Measurements from ENCODE around the gene EMC8.

Gene EMC8

GRCh38 chr16:85780281-85780680 lies 19.1 kb downstream of the EMC8 start:
- ChIA-PET POLR2A (no interaction called here), CTCF (no interaction called here)
- no peak for DNase-seq (ENCODE audit: extremely low spot score)
- TF ChIP-seq ARNT (IDR thresholded peaks at IDR 0.05): no peak
- no peak for TF ChIP-seq SP1 (IDR thresholded peaks at IDR 0.05)
- TF ChIP-seq HDGF (IDR thresholded peaks at IDR 0.05; ENCODE audit: borderline replicate concordance): no peak
- TF ChIP-seq CTBP1 (IDR thresholded peaks at IDR 0.05; ENCODE audit: borderline replicate concordance): no peak
- no peak for TF ChIP-seq SUZ12 (IDR thresholded peaks at IDR 0.05)
- no peak for TF ChIP-seq PKNOX1 (IDR thresholded peaks at IDR 0.05)
- no peak for TF ChIP-seq FOXA1 (IDR thresholded peaks at IDR 0.05)
- TF ChIP-seq BHLHE40 (IDR thresholded peaks at IDR 0.05; ENCODE audit: borderline replicate concordance): no peak
- no peak for TF ChIP-seq L3MBTL2 (conservative IDR thresholded peaks at IDR 0.05)
- TF ChIP-seq ELF4 (IDR thresholded peaks at IDR 0.05): no peak
- TF ChIP-seq LEF1 (IDR thresholded peaks at IDR 0.05; ENCODE audit: borderline replicate concordance): no peak
- TF ChIP-seq FOXM1 (IDR thresholded peaks at IDR 0.05; ENCODE audit: borderline replicate concordance): no peak
- no peak for TF ChIP-seq ZNF384 (IDR thresholded peaks at IDR 0.05)
- no peak for TF ChIP-seq FOXK2 (IDR thresholded peaks at IDR 0.05)
- TF ChIP-seq NFRKB (IDR thresholded peaks at IDR 0.05): no peak

- TF ChIP-seq NFRKB (IDR thresholded peaks at IDR 0.05): no peak
- no peak for TF ChIP-seq ZNF384 (IDR thresholded peaks at IDR 0.05)
- no peak for TF ChIP-seq FOXA1 (IDR thresholded peaks at IDR 0.05)
- TF ChIP-seq LEF1 (IDR thresholded peaks at IDR 0.05; ENCODE audit: borderline replicate concordance): no peak
- no peak for TF ChIP-seq HDGF (IDR thresholded peaks at IDR 0.05; ENCODE audit: borderline replicate concordance)
- TF ChIP-seq SP1 (IDR thresholded peaks at IDR 0.05): no peak
- no peak for TF ChIP-seq TARDBP (IDR thresholded peaks at IDR 0.05)
- no peak for TF ChIP-seq SUZ12 (IDR thresholded peaks at IDR 0.05)
- POLR2A ChIA-PET: no interaction called here
- no peak for DNase-seq (ENCODE audit: extremely low spot score)
- CTCF ChIA-PET: no interaction called here
Observed at GRCh38 chr16:85778873-85779272, 20.5 kb downstream of the EMC8 start.

GRCh38 chr16:85777583-85778310 lies 21.6 kb downstream of the EMC8 start:
- ChIA-PET CTCF (no interaction called here), POLR2A (no interaction called here)
- TF ChIP-seq FOXA1 (IDR thresholded peaks at IDR 0.05) (no peak), NFRKB (IDR thresholded peaks at IDR 0.05) (no peak), FOXM1 (IDR thresholded peaks at IDR 0.05; ENCODE audit: borderline replicate concordance) (no peak), ZNF384 (IDR thresholded peaks at IDR 0.05) (no peak), PKNOX1 (IDR thresholded peaks at IDR 0.05) (no peak), BHLHE40 (IDR thresholded peaks at IDR 0.05; ENCODE audit: borderline replicate concordance) (no peak), SUZ12 (IDR thresholded peaks at IDR 0.05) (no peak), ARNT (IDR thresholded peaks at IDR 0.05) (no peak), FOXK2 (IDR thresholded peaks at IDR 0.05) (no peak), L3MBTL2 (conservative IDR thresholded peaks at IDR 0.05) (no peak), LEF1 (IDR thresholded peaks at IDR 0.05; ENCODE audit: borderline replicate concordance) (no peak)
- no peak for DNase-seq (ENCODE audit: extremely low spot score)

GRCh38 chr16:85774811-85775210 lies 24.5 kb downstream of the EMC8 start:
- POLR2A ChIA-PET: no interaction called here
- no peak for DNase-seq (ENCODE audit: extremely low spot score)
- TF ChIP-seq BHLHE40 (IDR thresholded peaks at IDR 0.05; ENCODE audit: borderline replicate concordance) (no peak), TARDBP (IDR thresholded peaks at IDR 0.05) (no peak), ZNF384 (IDR thresholded peaks at IDR 0.05) (no peak), LEF1 (IDR thresholded peaks at IDR 0.05; ENCODE audit: borderline replicate concordance) (no peak), CTBP1 (IDR thresholded peaks at IDR 0.05; ENCODE audit: borderline replicate concordance) (no peak), L3MBTL2 (conservative IDR thresholded peaks at IDR 0.05) (no peak), SUZ12 (IDR thresholded peaks at IDR 0.05) (no peak), ARNT (IDR thresholded peaks at IDR 0.05) (no peak), FOXK2 (IDR thresholded peaks at IDR 0.05) (no peak)
- CTCF ChIA-PET: interaction anchor here (0.7 kb wide), 1 partner anchor 522 kb away, joined by 3 read pairs; no protein-coding TSS in a partner anchor

- DNase-seq (ENCODE audit: extremely low spot score): no peak
- POLR2A ChIA-PET: no interaction called here
- TF ChIP-seq ARNT (IDR thresholded peaks at IDR 0.05) (no peak), ZNF384 (IDR thresholded peaks at IDR 0.05) (no peak), SUZ12 (IDR thresholded peaks at IDR 0.05) (no peak), TARDBP (IDR thresholded peaks at IDR 0.05) (no peak), LEF1 (IDR thresholded peaks at IDR 0.05; ENCODE audit: borderline replicate concordance) (no peak), PKNOX1 (IDR thresholded peaks at IDR 0.05) (no peak), FOXK2 (IDR thresholded peaks at IDR 0.05) (no peak), FOXM1 (IDR thresholded peaks at IDR 0.05; ENCODE audit: borderline replicate concordance) (no peak), L3MBTL2 (conservative IDR thresholded peaks at IDR 0.05) (no peak), NFRKB (IDR thresholded peaks at IDR 0.05) (no peak), SP1 (IDR thresholded peaks at IDR 0.05) (no peak)
- CTCF ChIA-PET: interaction anchor here (0.7 kb wide), 1 partner anchor 521 kb away, joined by 3 read pairs; no protein-coding TSS in a partner anchor
Observed at GRCh38 chr16:85774136-85774535, 25.2 kb downstream of the EMC8 start.

- CTCF ChIA-PET: no interaction called here
- TF ChIP-seq SUZ12 (IDR thresholded peaks at IDR 0.05): no peak
- TF ChIP-seq CTBP1 (IDR thresholded peaks at IDR 0.05; ENCODE audit: borderline replicate concordance): no peak
- no peak for TF ChIP-seq FOXA1 (IDR thresholded peaks at IDR 0.05)
- no peak for TF ChIP-seq SP1 (IDR thresholded peaks at IDR 0.05)
- TF ChIP-seq ARNT (IDR thresholded peaks at IDR 0.05): no peak
- no peak for TF ChIP-seq NFRKB (IDR thresholded peaks at IDR 0.05)
- TF ChIP-seq BHLHE40 (IDR thresholded peaks at IDR 0.05; ENCODE audit: borderline replicate concordance): no peak
- POLR2A ChIA-PET: no interaction called here
- no peak for DNase-seq (ENCODE audit: extremely low spot score)
Observed at GRCh38 chr16:85773044-85773443, 26.3 kb downstream of the EMC8 start.
